Cardiac septum (tissue), 1 donor: ENCODE measurements around the gene CEP57L1. TPM values are rescaled to one million over a fixed set of nuclear protein-coding genes. Genes with fewer than 3 reads are reported as not detected.
"Not testable (repeated sequence)": the region's sequence is repeated elsewhere in the genome, so short reads cannot be mapped to it uniquely, and the experiment has no call there.

ENCODE experiments used
- DNase-seq: peaks from one replicate; pipeline ENCODE4 v3.0.0-alpha.2; 2020; ENCODE audit warnings: low spot score
- intact Hi-C: fragments of 100-400 bp; cut with DNase I; formaldehyde crosslinking; loops from one replicate; pipeline ENCODE4 v1.14.0; 2022
- total RNA-seq: library from RNA; stranded (reverse); fragmentation: NEBNext Ultra II Directional; extraction: Animal tissue kit (Norgen Biotek cat#: 25700); gene quantifications from one replicate; pipeline ENCODE4 v1.2.1, GENCODE V29; 2021
- donor health status: DM: no; HTN: no; CAD: no.

The CEP57L1 gene
- total RNA-seq, 1 donor from 2014 or later: 7.9 TPM

DNA sequence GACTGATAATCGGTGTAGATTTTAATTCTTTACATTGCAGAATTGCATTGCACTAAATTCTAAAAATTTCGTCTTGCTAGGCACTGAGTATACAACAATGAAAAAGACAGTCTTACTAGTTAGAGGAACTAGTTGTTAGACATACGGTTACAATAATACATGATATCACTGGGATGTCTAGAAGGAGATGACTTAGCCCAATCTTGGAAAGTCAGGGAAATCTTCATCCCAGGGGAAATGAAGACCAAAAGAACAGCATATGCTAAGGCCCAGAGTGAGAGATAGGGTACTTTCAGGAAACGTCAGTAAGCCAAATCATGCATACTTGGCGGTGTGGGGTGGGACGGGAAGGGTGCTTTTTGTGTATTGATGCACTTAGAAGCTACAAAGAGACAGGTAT, 901 bp downstream of the CEP57L1 start:
- intact Hi-C loops: no loop called here
- no peak for DNase-seq

DNA sequence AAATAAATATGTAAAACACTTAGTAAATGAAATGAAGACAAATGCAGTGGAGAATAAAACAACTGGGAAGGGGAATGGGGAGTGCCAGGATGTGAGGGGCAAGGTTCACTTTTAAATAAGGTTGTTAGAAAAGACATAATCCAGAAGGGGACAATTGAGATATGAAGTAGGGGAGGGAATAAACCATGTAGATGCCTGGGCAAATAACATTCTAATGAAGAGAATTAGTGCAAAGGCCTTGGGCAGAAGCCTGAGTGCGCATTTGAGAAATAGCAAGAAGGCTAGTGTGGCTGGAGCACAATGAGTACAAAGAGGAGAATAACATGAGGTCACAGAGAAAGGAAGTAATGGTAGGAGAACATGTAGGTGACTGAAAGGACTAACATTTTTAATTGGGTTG, 2.4 kb downstream of the CEP57L1 start:
- intact Hi-C loops: no loop called here
- no peak for DNase-seq

DNA sequence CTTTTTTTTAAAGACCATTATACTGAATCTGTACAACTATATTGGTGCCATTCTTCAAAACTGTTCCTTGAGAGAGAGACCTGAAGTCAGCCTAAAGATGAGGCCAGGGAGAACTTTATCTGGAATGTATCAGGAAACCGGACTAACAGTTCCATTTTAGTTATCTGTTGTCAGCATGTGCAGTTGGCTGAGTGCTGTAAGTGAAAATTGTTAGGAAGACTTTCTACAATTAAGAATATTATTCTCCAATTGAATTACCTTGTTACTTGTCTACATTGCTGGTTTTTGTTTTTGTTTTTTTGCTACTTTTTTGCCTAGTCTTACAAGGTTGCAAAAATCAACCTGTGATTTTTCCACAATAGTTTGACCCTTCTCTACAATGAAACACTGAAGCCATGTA, 7.5 kb downstream of the CEP57L1 start:
- DNase-seq: no peak
- intact Hi-C loops: no loop called here

- intact Hi-C loops: no loop called here
- DNase-seq: no peak
These were observed 8.6 kb downstream of the CEP57L1 start for GRCh38 chr6:109103942-109104341.

- intact Hi-C loops: no loop called here
These were observed 9.2 kb downstream of the CEP57L1 start for GRCh38 chr6:109104512-109104911.

DNA sequence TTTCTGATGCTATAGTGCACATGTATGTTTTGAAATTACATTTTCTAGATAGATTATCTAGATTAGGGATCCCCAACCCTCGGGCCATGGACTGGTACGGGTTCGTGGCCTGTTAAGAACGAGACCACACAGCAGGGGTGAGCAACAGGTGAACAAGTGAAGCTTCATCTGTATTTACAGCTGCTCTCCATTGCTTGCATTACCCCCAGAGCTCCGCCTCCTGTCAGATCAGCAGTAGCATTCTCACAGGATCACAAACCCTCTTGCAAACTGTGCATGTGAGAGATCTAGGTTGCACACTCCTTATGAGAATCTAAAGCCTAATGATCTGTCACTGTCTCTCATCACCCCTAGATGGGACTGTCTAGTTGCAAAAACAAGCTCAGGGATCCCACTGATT, 10.4 kb downstream of the CEP57L1 start:
- no peak for DNase-seq
- intact Hi-C loops: no loop called here

More at GRCh38 chr6:109104512-109104911, 9.2 kb downstream of the CEP57L1 start:
- DNase-seq: no peak

- DNase-seq, intact Hi-C loops: not testable (repeated sequence)
These were observed 14.4 kb downstream of the CEP57L1 start for GRCh38 chr6:109109663-109110062.

DNA sequence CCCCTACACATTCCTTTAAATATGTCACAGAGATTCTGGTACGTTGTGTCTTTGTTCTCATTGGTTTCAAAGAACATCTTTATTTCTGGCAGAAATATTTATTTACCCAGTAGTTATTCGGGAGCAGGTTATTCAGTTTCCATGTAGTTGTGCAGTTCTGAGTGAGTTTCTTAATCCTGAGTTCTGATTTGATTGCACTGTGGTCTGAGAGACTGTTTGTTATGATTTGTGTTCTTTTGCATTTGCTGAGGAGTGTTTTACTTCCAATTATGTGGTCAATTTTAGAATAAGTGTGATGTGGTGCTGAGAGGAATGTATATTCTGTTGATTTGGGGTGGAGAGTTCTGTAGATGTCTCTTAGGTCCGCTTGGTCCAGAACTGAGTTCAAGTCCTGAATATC, 17.4 kb downstream of the CEP57L1 start:
- intact Hi-C loops, DNase-seq: not testable (repeated sequence)

- no peak for DNase-seq
- intact Hi-C loops: no loop called here
These were observed 22.2 kb downstream of the CEP57L1 start for GRCh38 chr6:109117346-109118035.

- no peak for DNase-seq
- intact Hi-C loops: no loop called here
These were observed 23.0 kb downstream of the CEP57L1 start for GRCh38 chr6:109118337-109118736.

DNA sequence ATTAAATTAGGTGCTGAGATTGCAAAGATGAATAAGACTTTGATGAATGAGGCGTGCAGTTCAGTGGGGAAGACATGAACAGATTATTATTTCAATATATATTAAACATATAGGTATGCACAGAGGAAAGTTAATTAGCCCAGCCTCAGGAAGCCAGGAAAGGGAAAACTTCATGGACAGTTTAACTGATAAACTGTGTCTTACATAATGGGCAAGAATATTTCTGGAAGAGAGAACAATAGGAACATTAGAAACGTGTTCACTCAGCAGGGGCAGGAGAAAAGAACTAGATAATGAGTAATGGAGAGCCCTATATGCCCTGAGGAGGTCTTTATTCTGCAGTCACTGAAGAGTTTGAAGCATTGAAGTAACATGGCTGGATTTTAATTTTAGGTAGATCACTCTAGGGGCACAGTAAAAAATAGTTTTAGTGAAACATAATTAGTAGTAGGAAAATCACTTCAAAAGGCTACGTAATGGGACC, 23.6 kb downstream of the CEP57L1 start:
- intact Hi-C loops: no loop called here
- DNase-seq: no peak

DNA sequence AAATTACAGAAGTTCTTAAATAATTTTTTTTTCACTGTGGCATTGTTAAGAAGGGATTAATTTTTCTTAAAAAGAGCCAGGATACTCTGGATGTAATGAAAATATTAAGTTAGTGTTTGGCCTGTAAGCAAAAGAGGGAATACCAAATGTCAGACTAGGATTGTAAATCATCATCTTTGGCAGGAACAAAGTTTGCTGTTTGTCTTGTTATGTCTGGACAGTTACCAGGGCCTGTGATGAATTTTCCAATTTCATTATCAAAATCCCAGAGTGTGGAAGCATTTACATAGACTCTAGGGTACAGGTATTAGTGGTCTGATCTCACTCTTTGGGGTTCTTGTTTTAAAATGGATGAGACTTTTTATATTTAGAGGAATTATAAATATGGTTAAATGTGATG, 26.1 kb downstream of the CEP57L1 start:
- intact Hi-C loops: no loop called here
- no peak for DNase-seq

DNA sequence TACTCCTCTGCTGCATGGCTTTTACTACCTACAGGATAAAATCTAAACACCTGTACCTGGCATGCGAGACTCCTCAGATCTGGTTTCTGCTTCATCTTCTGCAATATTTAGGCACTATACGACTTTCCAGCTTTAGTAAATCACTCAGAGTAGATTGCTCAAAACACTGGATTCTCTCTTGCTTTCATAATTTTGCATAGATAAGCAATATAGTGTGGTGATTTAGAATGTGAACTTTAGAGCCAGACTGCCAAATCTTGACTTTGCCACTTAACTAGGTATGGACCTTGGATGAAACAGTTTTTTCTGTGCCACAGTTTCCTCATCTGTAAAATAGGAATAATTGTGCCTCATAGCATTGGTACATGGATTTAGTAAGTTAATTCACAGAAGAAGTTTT, 28.9 kb downstream of the CEP57L1 start:
- DNase-seq: no peak
- intact Hi-C loops: no loop called here

GRCh38 chr6:109125504-109125903, 30.2 kb downstream of the CEP57L1 start:
- intact Hi-C loops: no loop called here
- DNase-seq: no peak

GRCh38 chr6:109130065-109130464, 34.8 kb downstream of the CEP57L1 start:
- intact Hi-C loops: no loop called here
- DNase-seq: no peak

- intact Hi-C loops, DNase-seq: not testable (repeated sequence)
These were observed 40.3 kb downstream of the CEP57L1 start for GRCh38 chr6:109135600-109135999.

DNA sequence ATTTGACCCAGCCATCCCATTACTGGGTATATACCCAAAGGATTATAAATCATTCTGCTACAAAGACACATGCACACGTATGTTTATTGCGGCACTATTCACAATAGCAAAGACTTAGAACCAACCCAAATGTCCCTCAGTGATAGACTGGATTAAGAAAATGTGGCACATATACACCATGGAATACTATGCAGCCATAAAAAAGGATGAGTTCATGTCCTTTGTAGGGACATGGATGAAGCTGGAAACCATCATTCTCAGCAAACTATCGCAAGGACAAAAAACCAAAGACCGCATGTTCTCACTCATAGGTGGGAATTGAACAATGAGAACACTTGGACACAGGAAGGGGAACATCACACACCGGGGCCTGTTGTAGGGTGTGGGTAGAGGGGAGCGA, 40.7 kb downstream of the CEP57L1 start:
- DNase-seq, intact Hi-C loops: not testable (repeated sequence)

GRCh38 chr6:109136530-109136929, 41.2 kb downstream of the CEP57L1 start:
- DNase-seq, intact Hi-C loops: not testable (repeated sequence)

- intact Hi-C loops: no loop called here
- DNase-seq: no peak
These were observed 43.8 kb downstream of the CEP57L1 start for GRCh38 chr6:109139109-109139508.

GRCh38 chr6:109142067-109142466, 46.8 kb downstream of the CEP57L1 start:
- intact Hi-C loops, DNase-seq: not testable (repeated sequence)

DNA sequence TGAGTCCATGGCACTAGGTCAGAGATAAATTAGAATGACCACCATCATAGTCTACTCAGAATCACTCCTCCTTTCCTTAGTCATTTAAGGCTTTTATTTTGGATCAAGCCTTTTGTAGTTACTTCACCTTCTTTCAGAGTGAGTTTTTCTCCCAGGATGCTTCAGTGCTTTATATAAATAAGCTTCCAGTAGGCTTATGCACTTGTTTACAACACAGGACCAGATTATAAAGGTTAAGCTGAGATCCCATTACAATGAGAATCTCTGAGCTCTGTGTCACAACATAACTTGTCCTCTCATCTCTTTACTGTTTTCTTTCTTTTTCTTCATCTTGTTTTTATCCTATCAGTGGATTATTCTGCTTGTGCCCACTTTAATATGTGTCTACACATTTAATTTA, 47.9 kb downstream of the CEP57L1 start:
- intact Hi-C loops: no loop called here
- DNase-seq: no peak

DNA sequence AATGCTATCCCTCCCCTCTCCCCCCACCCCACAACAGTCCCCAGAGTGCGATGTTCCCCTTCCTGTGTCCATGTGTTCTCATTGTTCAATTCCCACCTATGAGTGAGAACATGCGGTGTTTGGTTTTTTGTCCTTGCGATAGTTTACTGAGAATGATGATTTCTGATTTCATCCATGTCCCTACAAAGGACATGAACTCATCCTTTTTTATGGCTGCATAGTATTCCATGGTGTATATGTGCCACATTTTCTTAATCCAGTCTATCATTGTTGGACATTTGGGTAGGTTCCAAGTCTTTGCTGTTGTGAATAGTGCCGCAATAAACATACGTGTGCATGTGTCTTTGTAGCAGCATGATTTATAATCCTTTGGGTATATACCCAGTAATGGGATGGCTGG, 52.9 kb downstream of the CEP57L1 start:
- DNase-seq, intact Hi-C loops: not testable (repeated sequence)
